H1 (cell line): ENCODE data around the gene TBX18. TPM values are rescaled to one million over a fixed set of nuclear protein-coding genes. Genes with fewer than 3 reads are reported as not detected.

Source experiments
- BRCA1 ChIP-seq: IDR thresholded peaks from 2 replicates; pipeline ENCODE4 v1.6.1; 2012; ENCODE audit warnings: low read depth, low read length, improper control_type of control experiment
- EGR1 ChIP-seq: IDR thresholded peaks from 2 replicates; pipeline ENCODE4 v1.6.1; 2011; ENCODE audit warnings: low read depth, low read length, borderline replicate concordance
- GABPA ChIP-seq: IDR thresholded peaks from 2 replicates; pipeline ENCODE4 v1.6.1; 2011; ENCODE audit warnings: mild to moderate bottlenecking, low read length, moderate library complexity, borderline replicate concordance; ENCODE audit not compliant: insufficient read depth
- POLR2A ChIP-seq, 2 experiments: IDR thresholded peaks; 1 replicate in 1 of 2; 2 replicates in 1 of 2; pipeline ENCODE4 v1.6.1; 2011; ENCODE audit warnings: low read depth in 2 of 2, low read length in 2 of 2, mild to moderate bottlenecking in 2 of 2; ENCODE audit errors: control extremely low read depth in 1 of 2
- polyA plus RNA-seq, 7 experiments: library from polyadenylated mRNA; depleted of rRNA in 3 of 7; stranded (reverse) in 5 of 7; unstranded in 2 of 7; fragments of >200 nt in 5 of 7; fragments of 200-250 nt in 2 of 7; gene quantifications; 1 replicate in 5 of 7; 2 replicates in 1 of 7; 4 replicates in 1 of 7; pipeline versions ENCODE4 v1.2.1 to v1.2.3, GENCODE V29; 2011 to 2013; ENCODE audit warnings: missing spikeins in 2 of 7, mixed read lengths in 2 of 7
- total RNA-seq: library from RNA; stranded (reverse); fragmentation: NEBNext Ultra II Directional; extraction: Animal tissue kit (Norgen Biotek cat#: 25700); gene quantifications from 2 replicates; pipeline ENCODE4 v1.2.1, GENCODE V29; 2021
- TF ChIP-seq, protein P1 (sequence below): IDR thresholded peaks from 2 replicates; pipeline ENCODE4 v1.6.1; 2012; ENCODE audit warnings: low read length, inconsistent platforms

TBX18 gene
- total and polyA plus RNA-seq, 2 of the 8 experiments (the other 6 are each of a cell fraction or from before 2014, with no cell fraction given), result 0.02 TPM; not detected in 1

DNA sequence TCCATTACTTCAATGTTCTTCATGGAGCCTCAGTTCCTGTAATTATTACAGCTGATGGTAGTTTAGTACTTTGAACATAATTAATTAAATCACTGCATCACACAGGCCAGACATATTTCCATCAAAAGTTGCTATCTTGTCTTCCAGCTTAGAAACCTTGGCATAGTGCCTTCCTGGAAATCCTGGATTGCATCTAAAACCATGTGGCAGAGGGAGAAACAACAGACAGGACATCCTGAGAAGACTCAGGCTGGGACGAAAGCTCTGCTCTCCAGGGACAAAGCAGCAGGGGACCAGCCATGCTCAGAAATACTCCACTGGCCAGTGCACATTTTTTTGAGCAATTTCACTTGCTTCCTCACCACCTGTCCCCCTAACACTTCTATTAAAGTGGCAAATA, 55.3 kb downstream of the TBX18 start (continued):
- TF ChIP-seq, protein P1, sequence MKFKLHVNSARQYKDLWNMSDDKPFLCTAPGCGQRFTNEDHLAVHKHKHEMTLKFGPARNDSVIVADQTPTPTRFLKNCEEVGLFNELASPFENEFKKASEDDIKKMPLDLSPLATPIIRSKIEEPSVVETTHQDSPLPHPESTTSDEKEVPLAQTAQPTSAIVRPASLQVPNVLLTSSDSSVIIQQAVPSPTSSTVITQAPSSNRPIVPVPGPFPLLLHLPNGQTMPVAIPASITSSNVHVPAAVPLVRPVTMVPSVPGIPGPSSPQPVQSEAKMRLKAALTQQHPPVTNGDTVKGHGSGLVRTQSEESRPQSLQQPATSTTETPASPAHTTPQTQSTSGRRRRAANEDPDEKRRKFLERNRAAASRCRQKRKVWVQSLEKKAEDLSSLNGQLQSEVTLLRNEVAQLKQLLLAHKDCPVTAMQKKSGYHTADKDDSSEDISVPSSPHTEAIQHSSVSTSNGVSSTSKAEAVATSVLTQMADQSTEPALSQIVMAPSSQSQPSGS, result no peak
- no peak for TF ChIP-seq POLR2A (IDR thresholded peaks at IDR 0.05; ENCODE audit: control extremely low read depth in 1 of 2, low read depth in 2 of 2, low read length in 2 of 2)
- no peak for TF ChIP-seq GABPA
- TF ChIP-seq EGR1, result no peak
- no peak for TF ChIP-seq BRCA1
